ENCODE measurements around the gene DPF3.

DPF3 gene

GRCh38 chr14:72742118-72742837 is 151.6 kb downstream of the DPF3 start:
- no peak for DNase-seq (ENCODE audit: low read depth)

DNA sequence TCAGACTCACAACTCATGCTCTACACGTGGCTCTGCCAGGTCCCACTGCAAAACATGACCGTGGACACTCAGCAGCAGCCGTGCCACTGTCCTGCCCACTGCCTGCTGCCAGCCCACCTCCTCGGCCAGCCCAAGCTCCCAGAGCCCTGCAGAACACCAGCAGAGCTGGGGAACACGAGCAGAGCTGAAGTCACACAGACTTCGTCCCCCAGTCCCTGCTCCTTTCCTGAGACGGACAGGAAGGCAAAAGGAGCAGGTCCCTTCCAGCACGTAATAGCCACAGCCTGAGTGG is 152.1 kb downstream of the DPF3 start:
- no peak for DNase-seq (ENCODE audit: low read depth)

DNA sequence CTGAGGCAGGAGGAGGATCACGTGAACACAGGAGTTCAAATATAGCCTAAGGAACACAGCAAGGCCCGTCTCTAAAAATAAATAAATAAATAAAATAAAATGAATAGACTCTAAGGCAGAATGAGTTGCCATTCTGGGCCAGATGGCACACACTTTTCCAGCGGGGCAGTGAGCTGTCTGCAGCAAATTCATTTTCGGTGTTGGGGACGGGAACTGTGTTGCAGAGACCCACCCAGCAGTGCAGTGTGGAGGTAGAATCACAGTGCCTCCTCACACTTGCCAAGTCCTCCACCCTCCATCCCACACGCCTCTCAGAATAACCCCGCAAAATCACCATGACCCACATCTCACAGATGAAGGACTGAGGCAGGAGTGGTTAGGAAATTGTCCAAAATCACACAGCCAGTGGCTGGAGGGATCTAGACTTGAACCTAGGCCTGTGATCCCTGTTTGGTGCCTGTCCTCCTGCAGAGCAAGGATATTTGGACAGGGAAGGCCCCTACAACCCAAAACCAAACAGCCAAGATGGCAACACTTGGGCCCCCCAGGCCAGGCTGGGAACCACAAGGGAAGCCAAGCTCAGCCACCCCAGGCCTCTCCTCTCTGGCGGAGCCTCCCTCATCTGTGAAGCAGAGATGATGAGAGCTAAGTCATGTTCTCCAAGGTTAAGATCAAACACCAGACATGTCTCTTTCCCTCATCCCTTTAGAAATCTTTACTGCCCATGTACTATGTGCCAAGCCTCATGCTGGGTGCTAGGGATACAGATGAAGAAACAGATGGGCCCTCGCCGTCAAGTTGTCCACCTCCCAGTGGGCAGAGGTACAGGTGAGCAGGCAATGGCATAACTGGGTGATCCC is 152.7 kb downstream of the DPF3 start:
- DNase-seq (ENCODE audit: low read depth): no peak

GRCh38 chr14:72740504-72740961 is 153.4 kb downstream of the DPF3 start:
- DNase-seq (ENCODE audit: low read depth): no peak

DNA sequence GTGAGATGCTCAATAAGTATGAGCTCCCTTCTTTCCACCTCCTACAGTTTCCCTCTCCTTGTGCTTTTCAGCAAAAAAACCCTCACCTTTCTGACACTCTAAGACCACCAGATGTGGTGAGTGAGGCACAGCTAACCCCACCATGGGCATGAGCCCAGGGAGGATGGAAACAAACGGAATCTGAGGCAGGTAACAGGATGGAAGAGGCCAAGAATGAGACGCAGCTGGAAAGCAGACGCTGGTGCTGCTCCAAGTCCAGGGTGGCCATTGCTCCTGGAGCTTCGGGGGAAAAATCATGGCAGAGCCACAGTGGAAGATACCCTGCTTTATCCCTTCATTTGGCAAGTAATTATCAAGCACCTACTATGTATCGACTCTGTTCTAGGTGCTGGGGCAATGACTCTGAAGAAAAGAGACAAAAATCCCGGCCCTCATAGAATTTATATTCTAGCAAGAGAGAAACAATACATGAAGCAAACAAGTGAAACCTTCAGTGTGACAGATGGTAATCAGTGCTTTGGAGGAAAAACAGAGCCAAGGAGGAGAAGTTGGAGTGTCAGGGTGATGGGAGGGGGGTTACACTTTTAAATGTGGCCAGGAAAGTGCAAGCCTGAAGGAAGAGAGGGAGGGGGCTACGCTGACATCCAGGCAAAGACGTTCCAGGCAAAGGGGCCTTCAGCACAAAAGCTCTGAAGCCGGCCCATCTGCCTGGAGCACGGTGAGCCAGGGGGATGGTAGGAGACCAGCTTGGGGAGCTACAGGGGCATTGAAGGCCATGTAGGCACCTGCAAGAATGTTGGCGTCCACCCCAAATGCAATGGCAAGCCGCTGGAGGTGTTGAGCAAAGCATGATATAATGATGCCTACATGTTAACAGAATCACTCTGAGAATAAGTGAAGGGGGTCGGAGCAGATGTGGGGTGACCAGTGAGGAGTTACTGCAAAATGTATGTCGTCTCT is 154.2 kb downstream of the DPF3 start:
- DNase-seq (ENCODE audit: low read depth): no peak

DNA sequence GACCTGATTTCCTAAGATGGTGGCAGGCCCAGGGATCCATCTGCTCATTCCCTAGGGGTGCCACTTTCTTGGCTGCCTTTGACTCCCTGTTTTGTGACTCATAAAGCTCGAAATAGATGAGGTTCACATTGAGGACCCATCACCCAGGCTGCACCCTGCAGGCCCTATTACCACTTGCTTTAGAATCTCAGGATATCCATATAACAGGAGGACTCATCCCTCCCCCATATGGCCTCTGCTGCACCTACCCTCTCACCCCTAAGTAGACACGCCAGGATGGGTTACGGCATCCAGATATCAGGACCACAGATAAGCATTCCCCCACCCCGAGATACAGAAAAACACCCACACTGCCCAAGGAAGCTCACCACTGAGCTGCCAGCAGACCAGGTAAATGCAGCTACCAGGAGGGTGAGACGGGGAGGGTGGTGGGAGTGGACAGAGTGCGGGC is 155.7 kb downstream of the DPF3 start:
- DNase-seq (ENCODE audit: low read depth): no peak

GRCh38 chr14:72737560-72737943 is 156.3 kb downstream of the DPF3 start:
- DNase-seq (ENCODE audit: low read depth): no peak

DNA sequence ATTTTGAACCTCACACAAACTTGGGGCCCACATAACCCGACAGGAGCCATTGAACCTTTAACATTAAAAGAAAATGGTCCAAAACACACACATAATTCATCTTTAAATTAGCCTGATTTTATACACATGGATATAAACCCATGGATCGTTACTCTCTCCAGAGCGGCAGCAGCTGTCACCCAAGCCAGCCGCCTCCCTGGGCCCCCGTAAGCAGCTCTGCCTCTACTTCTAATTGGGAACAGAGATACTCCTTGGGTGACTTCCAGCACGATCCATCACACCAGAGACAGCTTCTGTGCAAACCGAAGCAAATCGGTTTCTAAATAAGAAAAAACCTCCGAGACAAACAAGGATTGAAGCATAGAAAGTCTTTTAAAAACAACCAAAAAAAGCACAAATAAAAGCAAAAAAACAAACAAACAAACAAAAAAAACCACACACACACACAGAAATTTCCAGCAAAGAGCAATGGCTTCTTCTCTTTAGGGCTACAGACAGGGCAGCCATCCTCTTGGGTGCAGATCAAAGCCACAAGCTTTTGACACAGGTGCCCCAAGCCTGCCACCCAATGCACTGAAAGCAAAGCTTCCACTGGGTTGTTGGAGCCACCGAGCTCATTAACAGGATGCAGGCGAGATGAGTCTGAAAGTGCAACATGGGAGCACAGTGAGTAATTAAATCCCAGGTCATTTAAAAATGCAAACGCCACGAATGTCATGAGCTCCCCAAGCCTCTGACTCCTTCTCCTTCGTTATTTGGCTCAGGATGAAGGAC is 156.9 kb downstream of the DPF3 start:
- no peak for DNase-seq (ENCODE audit: low read depth)

DNA sequence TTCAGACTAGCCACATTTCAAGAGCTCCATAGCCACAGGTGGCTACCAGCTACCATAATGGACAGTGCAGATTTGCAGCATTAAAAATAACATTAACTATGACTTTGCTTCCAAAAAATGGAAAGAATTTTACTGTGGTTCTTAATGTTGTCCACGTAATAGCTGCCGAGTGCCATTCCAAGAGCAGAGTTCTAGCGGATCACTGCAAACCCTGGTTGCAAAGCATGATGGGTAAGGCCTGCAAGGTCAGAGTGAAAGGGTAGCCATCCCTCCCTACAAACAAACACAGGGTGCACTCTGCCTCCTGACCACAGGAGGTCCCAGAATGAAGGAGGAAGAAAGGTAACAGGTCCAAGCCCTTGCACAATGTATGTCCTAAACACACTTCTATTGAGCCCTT is 157.6 kb downstream of the DPF3 start:
- DNase-seq (ENCODE audit: low read depth): no peak

- DNase-seq (ENCODE audit: low read depth): no peak
These were observed 161.7 kb downstream of the DPF3 start for GRCh38 chr14:72732022-72732780.

GRCh38 chr14:72731252-72732020 is 162.5 kb downstream of the DPF3 start:
- DNase-seq (ENCODE audit: low read depth): no peak

DNA sequence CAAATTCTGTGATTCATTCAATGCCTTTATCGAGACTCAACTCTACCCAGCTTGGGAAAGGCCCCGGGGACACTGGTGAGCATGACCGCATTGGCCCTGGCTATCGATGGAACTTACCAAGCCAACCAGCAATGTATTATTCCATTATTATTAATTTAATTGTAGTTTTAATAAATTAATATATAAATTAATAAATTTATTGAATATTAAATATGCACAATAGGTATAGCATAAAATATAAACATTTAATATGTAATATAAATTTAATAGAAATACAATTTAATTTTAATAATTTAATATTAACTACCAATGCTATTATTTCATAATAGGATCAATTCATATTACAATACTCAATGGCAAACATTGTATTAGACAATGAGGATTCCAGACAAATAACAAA is 163.4 kb downstream of the DPF3 start:
- DNase-seq (ENCODE audit: low read depth): no peak

DNA sequence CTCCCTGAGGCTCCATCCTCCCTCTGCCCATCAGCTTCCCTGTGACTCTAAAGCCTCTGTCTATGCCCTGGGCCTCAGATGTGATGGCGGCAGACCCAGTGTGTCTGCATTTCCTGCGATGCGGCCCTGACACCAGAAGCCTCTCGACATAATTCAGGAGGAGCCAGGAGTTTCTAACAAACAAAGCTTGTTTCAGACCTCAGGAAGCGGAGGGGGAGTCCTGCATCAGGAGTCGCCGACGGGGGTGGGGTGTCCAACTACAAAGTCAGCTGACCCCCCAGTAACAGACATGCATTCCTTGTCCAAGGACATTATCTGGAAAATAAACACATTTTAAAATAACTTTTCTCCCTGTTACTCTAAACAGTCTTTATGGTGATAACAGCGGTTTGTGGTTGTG is 167.5 kb downstream of the DPF3 start:
- DNase-seq (ENCODE audit: low read depth): no peak

- no peak for DNase-seq (ENCODE audit: low read depth)
These were observed 169.9 kb downstream of the DPF3 start for GRCh38 chr14:72723858-72724530.

DNA sequence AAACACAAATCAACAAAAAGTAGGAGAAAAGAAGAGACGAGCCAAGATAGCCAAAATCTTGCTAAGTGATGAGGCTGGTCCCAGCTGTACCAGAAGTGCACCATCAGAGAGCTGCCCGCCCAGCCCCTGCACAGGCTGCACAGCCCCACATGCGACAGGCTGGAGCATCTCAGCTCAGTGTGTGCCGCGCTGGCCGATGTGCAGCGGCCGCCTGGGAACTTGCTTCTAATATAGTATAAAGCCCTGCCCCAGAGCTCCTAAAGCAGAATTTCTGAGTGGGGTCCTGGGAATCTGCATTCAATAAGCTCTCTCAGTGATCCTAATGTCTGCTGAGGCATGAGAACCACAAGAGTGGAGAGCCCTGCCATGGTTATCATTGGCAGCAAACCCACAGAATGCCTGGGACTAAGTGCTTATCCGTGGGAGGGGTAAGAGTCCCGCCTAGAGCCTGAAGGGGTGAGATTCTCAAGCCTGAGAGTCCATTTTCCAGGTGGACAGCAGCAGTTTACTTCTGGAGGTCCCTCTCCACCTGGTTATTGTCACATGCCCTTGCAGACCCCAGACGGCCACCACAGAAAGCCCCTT is 171.6 kb downstream of the DPF3 start:
- DNase-seq (ENCODE audit: low read depth): no peak

GRCh38 chr14:72721083-72721482 is 172.8 kb downstream of the DPF3 start:
- DNase-seq (ENCODE audit: low read depth): no peak

GRCh38 chr14:72717220-72717619 is 176.7 kb downstream of the DPF3 start:
- no peak for DNase-seq (ENCODE audit: low read depth)

- DNase-seq (ENCODE audit: low read depth): no peak
These were observed 177.4 kb downstream of the DPF3 start for GRCh38 chr14:72716476-72716875.

DNA sequence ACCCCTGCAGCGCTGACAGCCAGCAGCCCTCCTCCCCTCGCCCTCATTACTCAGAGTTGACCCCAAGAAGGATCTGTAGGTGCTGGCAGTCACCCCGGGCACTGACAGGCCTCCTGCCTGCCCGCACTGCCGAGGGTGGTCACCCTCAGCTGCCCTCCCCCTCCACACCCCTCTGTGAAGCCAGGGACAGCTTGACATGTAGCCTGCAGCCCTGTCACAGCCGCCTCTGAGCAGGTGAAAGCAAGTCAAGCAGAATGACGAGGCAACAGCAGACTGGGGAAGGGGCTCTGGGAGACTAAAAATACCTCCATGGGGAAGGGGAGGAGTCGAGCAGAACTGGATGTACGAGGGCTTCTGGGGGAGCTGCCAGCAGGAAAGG is 178.1 kb downstream of the DPF3 start:
- no peak for DNase-seq (ENCODE audit: low read depth)
